T-helper 1 cell (primary cell): ENCODE data around the gene DIAPH3.

Experiments
- DNase-seq, 5 donors: peaks; one replicate each; pipeline ENCODE4 v3.0.0-alpha.2; 2012 to 2020

DIAPH3 gene

DNA sequence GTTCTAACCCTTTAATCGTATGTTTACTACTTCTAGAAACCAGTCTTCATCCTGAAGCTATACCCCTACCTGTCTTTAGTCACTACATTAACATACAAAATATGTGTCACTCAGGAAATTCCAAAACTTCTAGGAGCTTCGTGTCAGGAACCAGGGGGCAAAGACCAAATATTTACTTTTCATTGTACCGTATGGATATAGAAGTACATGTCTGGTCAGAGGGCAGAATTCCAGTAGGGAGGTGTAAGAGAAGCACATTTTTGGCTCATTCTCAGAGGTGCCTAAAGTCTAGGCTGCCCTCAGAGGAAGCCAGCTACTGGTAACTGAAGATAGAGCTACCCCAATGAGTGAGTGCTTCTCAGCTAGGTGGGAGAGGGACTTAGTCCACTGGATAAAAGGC lies 320.7 kb downstream of the DIAPH3 start:
- DNase-seq: no peak

DNA sequence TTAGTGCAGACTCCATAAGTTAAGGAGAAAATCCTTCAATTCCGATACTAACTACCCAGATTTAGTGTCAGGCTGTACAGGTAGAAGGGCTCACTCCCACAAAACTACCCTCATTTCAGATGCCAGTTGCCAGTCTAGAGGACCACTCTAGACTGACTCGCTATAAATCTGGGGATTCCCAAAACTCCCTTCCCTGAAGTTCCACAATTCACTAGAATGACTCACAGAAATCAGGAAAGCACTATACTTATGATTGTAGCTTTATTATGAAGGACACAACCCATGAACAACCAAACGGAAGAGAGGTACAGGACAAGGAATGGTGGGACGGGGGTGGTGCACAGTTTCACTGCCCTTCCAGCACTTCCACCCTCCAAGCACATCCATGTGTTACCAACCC lies 321.2 kb downstream of the DIAPH3 start:
- no peak for DNase-seq

DNA sequence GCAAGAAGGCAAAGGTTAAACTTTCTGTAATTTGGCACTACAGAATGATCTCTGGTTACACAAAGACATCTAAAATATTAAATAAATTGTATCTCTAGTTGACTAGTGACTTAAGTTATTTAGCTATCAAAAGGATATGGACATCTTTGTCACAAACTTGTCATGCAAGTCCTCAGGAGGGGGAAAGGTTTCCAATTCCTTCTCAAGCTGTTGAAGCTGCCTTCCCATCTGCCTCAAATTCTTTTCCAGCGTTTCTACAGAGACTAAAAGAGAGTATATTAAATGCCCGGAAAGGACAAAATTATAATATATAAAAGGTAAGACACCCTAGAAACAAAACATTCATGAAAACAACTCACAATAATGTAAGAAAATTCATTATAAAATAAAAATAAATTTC lies 324.5 kb downstream of the DIAPH3 start:
- DNase-seq: no peak

DNA sequence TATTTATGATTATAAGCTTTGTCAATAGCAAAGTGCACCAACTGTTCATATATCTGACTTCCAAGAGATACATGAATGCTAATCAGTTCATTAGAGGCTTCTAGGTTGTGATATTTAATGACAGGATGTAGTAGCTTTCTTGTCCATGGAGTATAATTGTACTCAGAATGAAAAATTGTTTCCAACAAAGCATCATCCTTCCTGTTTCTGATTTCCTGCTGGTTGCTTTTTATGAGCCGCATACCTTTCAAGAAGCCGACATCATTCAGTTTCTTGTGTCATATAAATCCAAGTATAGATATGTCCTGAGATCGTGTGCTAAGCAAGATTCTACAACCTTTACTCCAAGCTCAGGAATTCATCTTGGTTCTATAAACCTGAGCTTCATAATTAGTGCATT lies 326.6 kb downstream of the DIAPH3 start:
- DNase-seq: no peak

DNA sequence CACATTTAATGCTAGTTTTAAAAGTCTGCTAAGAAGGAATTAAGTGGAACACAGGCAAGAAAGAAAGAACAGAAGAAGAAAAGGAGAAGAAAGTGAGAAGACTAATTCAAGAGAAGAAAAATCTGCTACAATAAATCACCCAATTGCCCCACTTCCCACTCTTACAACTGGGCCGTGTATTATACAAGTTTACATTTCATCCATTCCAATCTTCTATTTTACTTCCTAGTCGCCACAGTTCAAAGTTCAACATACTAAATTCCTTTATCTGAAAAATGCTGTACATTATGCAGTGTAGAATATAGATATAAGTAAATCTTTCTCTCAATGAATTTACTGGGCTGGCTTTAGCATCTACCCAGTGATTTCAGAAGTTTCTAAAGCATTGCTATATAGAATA lies 328.2 kb downstream of the DIAPH3 start:
- DNase-seq: no peak

DNA sequence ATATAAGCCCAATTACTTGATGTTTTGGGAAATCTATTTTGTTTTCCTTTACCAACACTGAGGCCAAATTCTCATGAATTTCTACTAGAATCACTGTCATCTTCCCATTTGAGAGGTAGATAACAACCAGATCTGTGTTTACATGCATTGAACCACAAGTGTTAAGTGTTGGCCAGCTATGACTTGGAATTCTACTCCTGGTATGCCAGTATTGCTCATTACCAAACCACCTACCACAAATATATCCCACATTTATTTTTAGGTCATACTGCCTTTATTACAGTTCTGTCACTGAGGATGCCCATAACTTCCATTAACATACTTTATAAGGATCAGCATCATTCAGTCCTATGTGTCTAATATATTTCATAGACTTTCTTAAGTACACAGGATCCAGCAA lies 328.9 kb downstream of the DIAPH3 start:
- DNase-seq: no peak

DNA sequence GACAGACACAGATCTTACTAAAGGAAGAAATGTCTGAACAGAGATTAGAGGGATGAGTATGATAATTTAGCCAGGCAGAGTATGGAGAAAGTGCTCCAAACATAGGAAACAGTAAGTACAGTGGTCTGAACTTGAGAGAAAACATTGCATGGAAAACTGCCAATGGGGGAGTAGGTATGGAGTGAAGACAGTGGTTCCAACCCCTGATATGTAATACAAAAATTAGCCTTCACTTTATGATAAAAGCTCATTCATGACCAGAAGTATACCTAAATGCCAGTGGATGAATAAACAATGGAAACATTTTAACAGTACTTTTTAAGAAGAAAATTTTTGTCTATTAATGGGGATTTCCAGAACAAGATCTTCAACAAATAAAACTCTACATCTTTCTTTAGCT lies 334.0 kb downstream of the DIAPH3 start:
- DNase-seq: no peak

DNA sequence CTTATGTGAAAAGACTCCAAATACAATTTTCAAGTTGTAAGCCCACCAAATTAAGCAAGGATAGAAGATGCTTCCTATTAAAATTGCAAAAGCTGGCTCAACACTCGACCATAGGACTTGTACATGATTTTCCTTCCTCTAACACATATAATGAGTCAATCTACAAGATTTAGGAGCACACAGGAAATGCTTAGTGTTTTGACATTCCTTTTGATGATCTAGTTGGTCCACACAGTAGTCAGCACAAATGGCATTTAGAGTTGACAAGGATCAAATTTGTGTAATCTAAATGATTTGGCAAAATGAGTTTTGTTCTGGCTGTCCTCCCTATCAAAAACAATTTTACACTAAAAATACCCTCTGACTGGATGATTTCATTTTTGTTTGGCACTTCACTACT lies 340.2 kb downstream of the DIAPH3 start:
- no peak for DNase-seq

DNA sequence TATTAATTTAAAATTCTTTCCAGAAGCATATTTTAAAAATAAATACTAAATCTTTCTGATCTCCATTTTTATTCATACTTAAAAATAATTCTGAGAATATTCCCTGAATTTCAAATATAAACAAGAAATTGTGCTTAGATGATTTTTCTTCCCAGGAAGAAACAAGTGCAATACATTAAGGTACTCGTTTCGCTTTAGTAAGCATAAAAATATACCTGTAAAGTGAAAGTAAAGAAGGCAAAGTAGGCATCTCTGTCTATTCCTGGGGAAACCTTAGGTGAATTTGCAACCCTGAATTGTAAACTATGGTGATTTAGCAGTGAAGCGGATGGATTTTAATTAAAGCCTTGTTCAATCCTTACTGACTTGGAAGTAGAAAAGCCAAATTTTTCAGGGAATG lies 354.2 kb downstream of the DIAPH3 start:
- no peak for DNase-seq

DNA sequence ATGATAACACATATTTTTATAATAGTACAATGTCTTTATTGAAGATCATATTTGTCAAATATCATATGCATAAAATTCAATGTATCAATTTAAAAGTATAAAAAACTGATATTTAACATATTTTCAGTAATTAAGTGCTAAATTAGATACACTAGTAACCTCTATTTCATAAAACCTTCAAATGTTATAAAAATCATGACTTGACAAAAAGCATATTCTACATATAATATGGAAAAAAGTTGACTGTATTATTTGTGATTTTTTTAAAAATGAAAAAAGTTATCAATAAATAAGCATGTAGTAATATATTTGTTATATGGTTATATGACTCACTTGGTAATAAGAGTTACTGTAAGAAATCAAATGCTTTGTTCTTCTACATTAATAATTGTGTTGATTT lies 356.9 kb downstream of the DIAPH3 start:
- no peak for DNase-seq

DNA sequence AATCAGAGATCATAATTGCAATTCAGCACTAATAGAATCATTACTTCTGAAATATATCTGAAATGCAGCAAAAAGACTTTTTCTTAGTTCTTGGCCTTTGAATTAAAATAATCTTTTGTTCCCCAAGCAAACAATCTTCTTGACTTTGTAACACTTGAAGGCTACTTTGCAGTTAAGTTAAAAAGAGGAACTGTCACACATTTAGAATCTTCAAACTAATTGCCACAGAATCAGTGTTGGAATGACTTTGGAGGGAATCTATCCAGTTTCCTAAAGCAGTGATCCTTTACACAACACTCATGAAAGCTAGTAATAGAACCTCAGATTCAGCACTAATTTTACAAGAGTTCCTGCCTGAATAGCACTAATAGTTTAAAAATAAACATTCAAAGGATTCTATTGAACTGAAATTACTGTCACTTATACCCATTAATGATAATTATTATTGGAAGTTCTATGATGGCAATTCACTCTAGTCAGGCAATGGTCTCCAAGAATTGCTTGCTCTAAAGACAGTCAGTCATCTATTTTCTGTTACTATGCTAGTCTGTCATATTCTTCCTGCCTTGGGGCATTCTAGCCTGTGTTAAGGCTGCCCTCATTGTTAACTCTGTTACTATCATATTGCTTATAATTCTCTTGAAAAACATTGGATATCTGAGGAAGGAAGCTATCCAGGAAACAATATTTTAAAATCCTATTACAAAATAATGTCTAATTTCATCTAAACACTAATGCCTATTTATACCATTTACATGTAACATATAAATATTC lies 362.4 kb downstream of the DIAPH3 start:
- no peak for DNase-seq

DNA sequence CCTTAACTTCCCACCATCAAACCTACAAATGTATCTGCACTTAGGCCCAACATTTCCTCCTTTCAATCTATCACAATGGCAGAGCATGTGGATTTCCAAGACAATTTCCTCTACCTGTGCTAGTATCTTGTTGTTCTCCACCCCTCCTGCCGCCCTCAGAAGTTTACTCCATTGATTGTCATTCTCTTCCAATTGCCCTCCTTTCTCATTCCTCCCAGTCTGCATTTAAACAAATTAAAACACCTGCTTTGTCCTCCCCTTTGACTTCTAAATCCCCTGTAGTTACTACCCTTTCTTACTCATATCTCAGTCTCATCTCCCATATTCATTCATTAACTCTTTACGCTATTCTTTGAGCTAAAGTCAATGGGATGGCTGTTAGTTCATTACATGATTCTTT lies 370.6 kb downstream of the DIAPH3 start:
- no peak for DNase-seq

DNA sequence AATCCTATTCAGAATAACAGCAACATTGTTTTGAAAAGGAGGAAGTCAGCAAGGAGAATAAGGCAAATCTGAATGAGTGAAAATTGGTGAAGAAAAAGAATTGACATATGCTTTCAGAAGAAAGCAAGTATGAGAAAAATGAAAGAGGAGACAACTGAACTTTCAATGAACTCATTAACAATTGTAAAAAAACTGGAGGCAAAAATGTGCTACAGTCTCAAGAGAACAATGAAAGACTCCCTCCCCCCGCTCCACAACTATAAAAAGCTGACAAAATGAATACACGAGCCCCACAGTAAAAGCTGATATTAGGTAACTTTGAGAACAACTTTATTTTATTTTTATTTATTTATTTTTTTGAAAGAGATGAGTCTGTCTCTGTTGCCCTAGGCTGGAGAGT lies 373.1 kb downstream of the DIAPH3 start:
- DNase-seq: no peak

DNA sequence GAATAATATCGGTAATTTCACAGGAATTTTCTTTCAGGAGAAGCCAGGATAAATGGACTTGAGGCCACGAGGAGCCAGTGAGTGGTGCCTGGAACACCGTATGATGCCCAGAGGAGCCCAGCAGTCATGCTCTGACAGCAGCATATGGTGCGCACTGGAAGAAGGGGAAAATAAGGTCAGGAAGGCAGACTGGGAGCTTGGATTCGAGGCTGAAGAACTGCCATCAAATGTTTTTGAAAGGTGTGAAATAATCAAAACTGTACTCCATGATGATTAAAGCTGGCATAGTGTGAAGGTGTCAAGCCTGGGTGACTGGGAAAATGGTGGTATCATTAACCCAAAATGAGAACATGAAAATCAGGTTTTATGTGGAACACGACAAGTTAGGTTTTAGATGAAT lies 374.2 kb downstream of the DIAPH3 start:
- DNase-seq: no peak

DNA sequence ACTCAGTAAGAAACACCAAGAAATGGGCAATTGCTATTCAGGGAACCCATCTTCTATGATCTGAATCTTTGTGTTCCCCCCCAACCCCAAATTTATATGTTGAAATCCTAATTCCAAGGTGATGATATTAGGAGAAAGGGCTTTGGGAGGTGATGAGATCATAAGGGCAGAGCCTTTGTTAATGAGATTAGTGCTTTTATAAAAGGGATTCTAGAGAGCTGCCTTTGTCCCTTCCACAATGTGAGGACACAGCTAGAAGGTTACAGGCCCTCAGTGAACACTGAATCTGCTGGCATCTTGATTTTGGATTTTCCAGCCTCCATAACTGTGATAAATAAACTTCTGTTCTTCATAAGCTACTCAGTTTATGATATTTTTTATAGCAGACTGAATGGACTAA lies 376.0 kb downstream of the DIAPH3 start:
- DNase-seq: no peak

DNA sequence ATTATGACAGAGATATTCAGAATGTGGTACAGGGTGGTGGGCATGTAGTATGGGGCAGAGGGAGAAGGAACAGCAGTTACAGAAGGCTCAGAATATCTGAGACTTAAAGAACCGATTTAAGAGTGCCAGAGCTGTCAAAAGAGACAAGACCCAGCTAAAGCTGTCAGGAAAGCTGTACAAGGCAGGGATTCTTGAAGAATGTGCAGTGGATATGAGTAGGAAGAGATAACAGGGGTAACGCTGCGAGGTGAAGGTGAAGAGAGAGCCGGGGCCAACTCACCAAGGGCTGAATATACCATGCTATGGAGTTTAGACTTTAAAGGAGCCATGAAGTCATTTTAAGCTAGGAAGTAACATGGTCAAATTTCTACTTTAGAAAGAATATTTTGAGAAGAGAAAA lies 381.0 kb downstream of the DIAPH3 start:
- no peak for DNase-seq

DNA sequence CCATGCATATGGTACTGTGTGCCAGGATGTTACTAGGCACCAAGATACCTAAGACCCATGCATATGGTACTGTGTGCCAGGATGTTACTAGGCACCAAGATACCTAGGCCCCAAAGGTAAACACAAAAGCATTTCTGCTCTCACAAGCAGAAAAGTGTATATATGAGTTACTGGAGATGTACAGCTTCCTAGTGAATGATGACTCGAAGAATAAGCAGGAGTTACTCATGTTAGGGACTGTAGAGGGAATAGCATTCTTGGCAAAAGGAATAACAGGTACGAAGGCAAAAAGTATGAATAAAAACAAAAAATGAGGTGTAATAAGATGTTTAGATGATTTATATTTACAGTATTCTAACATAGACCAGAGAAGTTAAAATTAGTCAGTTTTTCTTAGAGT lies 383.7 kb downstream of the DIAPH3 start:
- no peak for DNase-seq

DNA sequence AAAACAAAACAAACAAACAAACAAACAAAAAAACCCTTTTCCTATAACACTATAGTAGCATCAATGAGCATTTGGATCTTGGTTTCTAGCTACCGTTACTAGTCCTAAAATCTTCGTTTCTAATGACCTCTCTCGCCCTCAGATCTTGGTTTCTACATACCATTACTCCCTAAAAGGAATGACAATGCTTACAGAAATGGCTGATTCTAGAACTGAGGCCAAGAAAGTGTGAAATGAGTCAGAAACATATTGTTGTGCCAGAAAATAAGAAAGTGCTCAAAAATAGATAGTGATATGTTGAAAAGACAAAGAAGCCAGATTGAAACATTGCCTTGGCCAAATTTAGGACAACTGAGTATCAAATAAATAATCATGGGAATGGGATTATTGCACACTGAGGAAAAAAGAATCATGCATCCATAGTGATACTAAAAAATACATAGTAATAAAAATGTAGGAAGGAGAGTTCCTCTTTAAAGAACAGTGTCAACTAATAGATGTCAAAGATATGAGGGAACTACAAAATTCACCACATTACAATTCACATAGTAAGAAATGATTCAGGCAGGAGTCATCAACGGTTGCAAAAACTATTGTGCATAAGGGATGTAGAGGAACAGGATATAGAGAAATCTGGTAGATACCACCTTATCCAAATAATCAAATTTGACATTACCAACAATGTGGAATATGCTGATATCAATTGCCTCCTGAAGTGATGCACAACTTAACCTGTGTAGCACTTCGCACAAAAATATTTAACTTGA lies 386.6 kb downstream of the DIAPH3 start:
- DNase-seq: no peak

DNA sequence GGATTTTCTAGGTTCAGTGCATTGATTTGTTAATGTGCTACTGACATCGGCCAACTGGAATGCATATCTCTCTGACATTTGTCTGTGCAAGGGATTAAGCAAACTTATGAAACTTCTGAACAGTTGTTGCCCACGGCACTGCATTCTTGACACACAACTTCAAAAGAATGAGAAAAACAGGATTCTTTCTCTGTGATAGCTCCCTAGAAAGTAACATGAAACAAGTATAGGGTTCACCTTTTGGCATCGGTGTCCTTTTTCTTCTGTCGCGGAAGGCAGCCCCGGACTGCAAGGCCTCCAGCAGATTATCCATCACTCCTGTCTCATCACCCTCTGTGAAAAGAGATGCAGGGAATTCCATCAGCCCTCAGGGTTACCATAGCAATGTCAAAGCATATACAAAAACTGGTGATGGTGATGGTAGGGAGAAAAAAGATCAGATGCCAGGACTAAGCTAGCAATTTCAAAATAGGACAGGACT lies 389.2 kb downstream of the DIAPH3 start:
- DNase-seq: no peak

DNA sequence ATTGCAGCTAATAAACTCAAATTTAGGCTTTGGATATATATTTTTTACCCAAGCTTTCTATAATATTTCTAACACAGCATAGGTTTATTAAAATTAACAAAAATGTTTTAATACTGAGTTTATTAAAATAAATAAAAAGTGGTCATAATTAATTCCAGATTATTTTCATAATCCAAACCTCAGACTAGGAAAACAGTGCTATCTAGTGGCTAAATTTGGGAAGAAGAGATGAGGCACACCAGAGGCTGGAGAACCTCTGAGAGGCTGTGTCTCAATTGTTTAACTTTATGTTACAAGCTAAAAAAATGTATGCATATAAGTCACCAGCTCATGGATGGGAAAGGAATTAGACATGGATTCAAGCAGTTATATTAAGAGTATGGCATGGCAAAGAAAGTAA lies 392.5 kb downstream of the DIAPH3 start:
- DNase-seq: no peak

DNA sequence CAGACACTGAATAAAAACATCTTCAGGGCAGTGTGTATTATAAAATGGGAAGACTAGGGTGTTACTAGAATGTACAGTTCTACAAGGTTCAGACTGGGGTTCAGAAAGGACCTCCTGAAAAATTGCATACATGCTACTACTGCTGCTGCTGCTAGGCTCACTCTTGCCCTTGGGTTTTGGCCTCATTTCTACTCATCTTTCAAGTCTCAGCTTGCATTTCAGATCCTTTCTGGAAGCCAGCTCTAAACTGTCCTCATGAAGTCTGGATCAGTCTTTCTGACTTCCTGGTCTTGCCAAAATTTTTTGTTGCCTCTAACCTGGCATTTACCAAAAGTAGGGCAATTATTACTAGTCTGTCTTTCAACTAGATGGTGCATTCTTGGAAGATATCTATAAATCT lies 393.3 kb downstream of the DIAPH3 start:
- no peak for DNase-seq

DNA sequence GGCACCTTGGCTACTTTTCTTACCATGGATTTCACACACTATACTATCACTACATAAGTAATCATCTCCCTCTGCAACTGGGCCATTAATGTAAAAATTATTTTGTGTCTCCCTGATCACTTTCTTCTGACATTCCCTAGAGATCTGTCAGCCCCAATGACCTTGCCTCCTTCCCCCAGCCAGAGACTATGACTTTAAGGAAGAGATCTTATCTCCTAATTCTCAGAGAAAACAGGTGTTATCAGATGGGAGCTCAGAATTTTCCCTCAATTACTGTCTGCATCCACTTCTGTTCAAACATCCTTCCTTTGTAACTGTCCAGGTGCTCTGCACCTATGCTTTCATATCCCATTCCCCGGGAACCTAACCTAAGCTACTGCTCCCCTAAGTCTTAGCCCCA lies 397.5 kb downstream of the DIAPH3 start:
- DNase-seq: no peak

DNA sequence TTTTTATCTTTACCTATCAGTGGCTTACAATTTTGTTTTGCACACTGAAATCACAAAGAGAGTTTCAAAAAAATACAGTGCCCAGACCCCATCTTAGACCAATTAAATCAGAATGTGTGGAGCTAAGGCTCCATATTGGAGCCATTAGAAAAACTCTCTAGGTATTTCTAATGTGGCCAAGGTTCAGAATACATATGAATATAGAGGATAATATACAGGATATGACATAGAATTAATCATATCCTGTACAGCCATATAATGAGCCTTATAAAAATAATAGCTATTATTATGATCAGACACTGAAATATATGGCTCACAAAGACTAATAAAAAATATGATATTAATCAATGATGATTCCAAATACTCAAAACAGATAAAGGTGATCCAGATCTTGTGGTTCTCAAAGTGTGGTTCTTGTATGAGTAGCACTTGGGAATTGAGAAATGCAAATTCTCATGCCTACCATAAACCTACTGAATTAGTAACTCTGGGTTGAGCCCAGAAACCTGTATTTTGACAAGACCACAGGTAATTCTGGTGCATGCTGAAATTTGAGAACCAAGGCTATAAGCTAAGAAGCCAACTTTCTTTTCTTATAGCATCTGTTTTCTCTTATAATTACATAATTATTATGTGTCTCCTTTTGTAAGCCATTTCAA lies 408.0 kb downstream of the DIAPH3 start:
- no peak for DNase-seq

DNA sequence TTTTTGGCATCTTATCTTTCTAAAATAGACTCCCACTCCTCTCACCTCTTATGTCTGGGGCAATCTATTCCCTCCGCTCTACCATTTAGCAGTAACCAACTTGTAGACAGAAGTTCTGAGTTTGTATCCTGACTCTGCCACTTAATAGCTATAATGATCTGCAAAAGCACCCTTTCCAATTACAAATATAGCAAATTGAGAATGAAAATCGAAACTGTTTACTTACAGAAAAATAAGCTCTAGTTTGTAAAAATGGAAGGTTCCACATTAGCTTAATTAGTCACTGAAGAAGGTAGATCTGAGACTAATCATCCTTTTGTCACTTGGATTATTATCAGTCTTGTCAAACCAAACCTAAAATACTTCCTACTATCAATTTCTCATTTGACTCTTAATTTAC lies 409.3 kb downstream of the DIAPH3 start:
- DNase-seq: no peak
